Measurements from ENCODE around the gene HSD11B1.

DNA sequence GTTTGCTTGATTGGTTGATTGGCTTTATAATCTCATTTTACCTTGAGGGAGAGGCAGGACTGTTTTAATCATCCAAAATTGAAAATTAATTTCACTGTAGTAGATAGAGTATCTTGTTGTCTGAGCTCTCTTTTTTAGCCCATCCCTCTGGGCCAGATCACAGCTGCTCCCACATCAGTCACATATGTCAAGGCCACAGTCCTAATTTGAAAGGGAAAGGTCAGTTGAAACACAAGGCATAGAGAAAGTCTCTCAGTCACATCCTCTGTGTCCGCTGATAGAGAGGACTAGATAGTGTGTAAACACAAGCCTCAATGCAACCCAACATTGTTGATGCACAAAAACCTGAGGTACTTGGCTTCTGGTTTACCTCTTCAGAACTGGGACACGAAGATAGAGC is 72.9 kb downstream of the HSD11B1 start:
- no peak for TF ChIP-seq TAF1 (IDR thresholded peaks at IDR 0.05; ENCODE audit: borderline replicate concordance, insufficient read depth, low read length)
- no peak for TF ChIP-seq FOXP2 (optimal IDR thresholded peaks at IDR 0.05; ENCODE audit: borderline replicate concordance, extremely low read depth, extremely low read length, insufficient read depth)
- TF ChIP-seq, protein P1, sequence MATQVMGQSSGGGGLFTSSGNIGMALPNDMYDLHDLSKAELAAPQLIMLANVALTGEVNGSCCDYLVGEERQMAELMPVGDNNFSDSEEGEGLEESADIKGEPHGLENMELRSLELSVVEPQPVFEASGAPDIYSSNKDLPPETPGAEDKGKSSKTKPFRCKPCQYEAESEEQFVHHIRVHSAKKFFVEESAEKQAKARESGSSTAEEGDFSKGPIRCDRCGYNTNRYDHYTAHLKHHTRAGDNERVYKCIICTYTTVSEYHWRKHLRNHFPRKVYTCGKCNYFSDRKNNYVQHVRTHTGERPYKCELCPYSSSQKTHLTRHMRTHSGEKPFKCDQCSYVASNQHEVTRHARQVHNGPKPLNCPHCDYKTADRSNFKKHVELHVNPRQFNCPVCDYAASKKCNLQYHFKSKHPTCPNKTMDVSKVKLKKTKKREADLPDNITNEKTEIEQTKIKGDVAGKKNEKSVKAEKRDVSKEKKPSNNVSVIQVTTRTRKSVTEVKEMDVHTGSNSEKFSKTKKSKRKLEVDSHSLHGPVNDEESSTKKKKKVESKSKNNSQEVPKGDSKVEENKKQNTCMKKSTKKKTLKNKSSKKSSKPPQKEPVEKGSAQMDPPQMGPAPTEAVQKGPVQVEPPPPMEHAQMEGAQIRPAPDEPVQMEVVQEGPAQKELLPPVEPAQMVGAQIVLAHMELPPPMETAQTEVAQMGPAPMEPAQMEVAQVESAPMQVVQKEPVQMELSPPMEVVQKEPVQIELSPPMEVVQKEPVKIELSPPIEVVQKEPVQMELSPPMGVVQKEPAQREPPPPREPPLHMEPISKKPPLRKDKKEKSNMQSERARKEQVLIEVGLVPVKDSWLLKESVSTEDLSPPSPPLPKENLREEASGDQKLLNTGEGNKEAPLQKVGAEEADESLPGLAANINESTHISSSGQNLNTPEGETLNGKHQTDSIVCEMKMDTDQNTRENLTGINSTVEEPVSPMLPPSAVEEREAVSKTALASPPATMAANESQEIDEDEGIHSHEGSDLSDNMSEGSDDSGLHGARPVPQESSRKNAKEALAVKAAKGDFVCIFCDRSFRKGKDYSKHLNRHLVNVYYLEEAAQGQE (IDR thresholded peaks at IDR 0.05; ENCODE audit: insufficient read depth in 1 of 2, low read depth in 2 of 2, low read length in 2 of 2) = no peak
- no peak for TF ChIP-seq POLR2AphosphoS5 (IDR thresholded peaks at IDR 0.05; ENCODE audit: low read depth, low read length)
- no peak for TF ChIP-seq SIN3A (IDR thresholded peaks at IDR 0.05; ENCODE audit: borderline replicate concordance, insufficient read depth, low read length)
